Right forelimb (tissue), 1 donor: ENCODE data around the gene COBL.

ENCODE experiments used
- DNase-seq: peaks from one replicate; pipeline ENCODE4 v3.0.0-alpha.2; 2018

Gene COBL

GRCh38 chr7:51249187-51249945, 67.2 kb downstream of the COBL start:
- no peak for DNase-seq

GRCh38 chr7:51246258-51247245, 70.1 kb downstream of the COBL start:
- DNase-seq: no peak

- no peak for DNase-seq
These were observed 71.7 kb downstream of the COBL start for GRCh38 chr7:51244885-51245284.

DNA sequence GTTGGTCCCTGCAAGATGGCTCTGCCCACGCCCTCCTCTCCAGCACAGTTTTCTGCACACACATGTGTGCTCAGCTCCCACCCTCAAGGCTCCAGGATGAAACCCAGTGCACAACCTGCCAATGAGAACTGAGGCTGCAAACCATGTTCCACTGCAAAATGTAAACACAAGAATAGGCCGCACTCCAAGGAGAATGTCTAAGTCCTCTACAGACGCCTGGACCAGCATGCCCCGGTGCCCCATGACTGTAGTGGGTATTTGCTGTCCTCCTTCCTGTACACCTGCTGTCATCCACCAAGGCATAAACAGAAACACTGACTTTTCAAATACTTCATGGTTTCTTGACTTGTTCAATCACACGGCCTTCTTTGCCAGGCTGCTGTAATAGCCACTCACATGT, 72.6 kb downstream of the COBL start:
- no peak for DNase-seq

DNA sequence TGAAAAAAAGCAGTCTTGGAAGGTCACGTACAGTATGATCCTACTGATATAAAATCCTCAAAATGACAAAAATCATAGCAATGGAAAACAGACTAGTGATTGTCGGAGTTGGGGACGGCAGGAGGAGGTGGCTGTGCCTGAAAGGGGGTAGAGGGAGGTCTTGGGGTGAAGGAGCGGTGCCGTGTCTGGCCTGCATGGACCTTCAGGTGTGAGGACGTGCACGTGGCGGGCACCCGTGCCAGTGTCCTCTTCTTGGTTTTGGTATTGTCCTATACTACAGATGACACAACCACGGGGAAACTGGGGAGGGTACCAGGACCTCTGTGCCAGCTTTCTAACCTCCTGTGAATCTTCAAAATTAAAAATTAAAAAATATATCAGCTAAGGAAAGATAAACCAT, 73.0 kb downstream of the COBL start:
- DNase-seq: no peak

GRCh38 chr7:51242881-51243518, 73.6 kb downstream of the COBL start:
- no peak for DNase-seq

GRCh38 chr7:51242007-51242691, 74.5 kb downstream of the COBL start:
- no peak for DNase-seq

DNA sequence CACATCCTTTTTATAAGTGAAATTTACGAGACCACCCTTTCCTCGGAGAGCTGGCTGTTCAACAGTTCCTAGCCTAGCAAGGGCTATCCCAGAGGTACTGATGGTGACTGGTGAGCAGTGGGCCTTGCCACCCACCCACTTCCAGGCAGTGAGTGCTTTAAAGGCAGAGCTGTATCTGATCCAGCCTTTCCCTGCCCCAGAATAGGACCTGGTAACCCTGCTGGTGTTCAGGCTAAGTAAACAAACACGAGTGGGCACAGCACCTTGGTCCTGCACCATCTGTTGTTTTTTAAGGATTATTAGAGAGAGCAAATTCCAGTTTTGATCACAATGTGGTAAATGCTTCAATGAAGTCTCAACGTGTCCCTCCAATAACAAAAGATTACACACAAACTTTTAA, 75.7 kb downstream of the COBL start:
- no peak for DNase-seq

DNA sequence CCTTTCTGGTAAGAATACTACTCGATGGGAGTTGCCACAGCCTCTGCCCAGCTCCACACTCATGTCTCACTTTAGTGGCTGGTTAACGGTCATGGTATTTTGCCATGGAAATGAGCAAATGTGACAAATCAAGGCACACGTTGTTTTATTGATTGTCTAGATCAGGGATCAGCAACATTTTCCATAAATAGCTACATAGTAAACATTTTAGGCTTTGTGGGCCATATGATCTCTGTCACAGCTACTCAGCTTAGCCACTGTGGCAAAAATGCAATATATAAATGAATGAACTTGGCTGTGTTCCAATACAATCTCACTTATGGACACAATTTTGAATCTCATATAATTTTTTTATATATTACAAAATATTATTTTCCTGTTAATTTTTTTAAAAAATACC, 76.9 kb downstream of the COBL start:
- DNase-seq: no peak

GRCh38 chr7:51238981-51239495, 77.6 kb downstream of the COBL start:
- no peak for DNase-seq

DNA sequence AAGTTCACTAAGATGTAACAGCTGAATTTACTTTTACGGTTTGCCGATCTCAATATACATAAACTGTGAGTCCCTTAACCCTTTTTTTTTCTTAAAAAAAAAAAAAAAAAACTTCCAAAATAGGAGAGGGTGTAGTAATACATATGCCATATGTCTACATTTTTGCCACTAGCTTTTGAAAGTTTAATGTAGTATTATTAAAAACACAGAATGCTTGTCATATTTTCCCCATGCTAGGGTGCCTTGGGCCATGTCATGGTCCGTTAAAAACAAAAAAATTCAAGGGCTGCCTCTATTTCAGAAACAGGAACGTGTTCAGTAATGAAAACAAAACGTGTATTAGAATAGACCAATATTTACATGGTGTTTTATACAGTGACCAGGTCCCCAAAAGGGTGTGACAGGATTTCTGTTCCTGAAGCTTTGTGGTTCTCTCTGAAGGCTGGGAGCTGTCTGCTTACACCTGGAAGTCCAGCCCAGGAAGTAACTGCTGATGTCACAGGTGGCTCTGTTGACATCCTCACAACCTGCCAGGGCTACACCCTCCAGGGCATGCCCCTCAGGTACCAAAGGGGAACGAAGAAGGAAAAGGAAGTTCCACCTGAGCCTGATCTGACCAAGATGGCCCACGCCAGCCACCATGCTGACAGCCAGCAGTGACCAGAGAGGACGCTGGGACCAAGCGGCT, 79.0 kb downstream of the COBL start:
- no peak for DNase-seq

DNA sequence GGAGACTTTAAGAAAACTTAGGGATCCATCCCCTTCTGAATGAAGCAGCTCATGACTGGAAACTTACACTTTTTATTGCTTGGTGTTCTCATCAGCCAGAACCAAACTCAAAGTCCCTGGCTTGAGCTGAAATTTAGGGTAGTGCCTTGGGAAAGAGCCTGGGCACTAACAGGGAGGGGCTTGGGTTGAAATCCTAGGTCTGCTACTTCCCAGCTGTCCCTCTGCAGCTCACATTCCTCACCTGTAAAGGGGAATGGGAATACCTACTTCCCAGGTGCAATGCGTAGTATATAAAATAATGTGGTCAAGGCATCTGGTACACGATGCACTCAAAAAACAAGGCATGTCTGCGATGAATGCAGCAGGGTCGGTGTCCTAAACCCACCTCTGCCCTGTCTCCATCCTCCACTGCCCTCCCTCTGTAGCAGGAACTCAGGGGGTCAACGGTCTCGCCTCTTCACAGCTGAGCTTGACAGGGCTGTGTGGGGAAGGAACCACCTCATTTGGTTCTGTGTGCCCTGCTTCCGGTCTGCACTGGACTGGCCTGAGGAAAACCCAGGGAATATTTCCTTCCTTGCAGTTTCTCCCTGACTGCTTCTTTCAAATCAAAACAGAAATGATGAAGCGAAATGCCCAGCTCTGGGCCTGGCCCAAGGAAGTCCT, 80.0 kb downstream of the COBL start:
- no peak for DNase-seq

DNA sequence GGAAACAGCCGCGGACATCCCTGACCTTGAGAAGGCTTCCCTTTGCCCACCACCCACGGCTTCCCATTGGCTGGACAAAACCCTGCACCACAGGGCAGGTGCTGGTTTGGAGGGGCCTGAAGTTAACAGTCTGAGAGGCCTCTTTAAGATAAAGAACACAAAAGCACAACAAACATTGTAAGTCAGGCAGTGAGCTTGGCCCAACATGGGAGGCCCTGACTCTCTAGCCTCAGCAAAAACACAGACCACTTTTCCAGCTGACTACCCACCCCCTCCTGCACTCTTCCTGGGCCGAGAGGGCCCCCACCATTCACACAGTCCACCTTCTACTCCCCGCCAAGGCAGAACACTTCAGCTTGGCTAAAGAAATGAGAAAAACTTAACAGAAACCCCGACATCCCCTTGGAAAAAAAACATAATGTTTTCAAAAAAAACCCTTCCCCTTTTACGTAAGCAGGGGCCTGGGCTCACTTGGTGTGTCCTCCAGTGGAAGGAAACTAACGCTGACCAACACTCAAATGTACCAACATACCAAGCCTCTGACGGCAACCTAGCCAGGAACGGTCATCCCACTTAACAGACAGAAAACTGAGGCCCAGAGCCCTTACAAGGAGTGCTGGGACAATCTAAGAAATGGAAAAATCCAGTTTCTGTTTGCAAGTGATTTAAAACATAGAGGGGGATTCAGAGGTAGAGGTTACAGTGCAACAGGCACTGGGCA, 80.9 kb downstream of the COBL start:
- DNase-seq: no peak

DNA sequence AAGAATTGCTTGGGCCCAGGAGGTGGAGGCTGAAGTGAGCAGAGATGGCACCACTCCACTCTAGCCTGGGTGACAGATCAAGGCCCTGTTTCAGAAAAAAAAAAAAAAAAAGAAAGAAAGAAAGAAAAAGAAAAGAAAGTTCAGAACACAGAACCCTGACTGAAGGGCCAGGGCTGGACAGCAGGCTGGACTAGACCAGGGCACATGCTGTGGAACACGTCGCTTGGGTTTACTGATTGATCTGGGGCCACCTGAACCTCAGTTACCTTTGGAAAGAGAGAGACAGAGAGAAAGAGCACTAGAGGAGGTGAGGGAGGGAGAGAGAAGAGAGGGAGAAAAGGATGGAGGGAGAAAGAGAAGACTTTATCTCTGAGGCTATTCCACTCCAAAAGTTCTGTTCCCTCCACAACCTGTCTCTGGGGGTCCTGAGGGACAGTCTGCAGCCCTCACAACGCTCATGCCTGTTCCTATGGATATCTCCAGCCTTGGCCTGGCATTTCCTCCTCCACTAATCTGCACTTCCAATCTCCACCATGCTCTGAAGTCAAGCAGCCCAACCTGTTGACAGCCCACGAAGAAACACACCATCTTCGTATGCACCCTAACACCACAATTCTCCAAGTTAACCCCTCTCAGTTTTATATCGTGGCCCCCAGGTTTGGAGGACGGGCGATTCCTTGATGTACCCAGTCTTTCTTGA, 81.8 kb downstream of the COBL start:
- no peak for DNase-seq

- no peak for DNase-seq
These were observed 82.5 kb downstream of the COBL start for GRCh38 chr7:51234139-51234538.

GRCh38 chr7:51233374-51233773, 83.2 kb downstream of the COBL start:
- DNase-seq: no peak

- DNase-seq: no peak
These were observed 85.9 kb downstream of the COBL start for GRCh38 chr7:51230723-51231122.

DNA sequence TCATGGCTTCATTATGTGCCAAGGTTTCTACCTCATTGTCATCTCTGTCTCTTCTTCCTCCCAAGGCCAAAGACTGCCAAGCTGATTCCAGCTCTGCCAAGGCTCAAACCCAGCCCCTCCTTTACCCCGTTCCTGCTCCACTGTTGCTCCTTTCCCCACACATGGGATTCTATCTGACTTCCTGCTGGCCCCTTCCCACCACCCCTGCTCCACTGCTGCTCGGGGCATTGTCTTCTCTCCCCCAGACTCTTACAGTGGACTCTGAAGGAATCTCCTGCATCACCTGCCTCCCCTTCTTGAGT, 86.3 kb downstream of the COBL start:
- no peak for DNase-seq

DNA sequence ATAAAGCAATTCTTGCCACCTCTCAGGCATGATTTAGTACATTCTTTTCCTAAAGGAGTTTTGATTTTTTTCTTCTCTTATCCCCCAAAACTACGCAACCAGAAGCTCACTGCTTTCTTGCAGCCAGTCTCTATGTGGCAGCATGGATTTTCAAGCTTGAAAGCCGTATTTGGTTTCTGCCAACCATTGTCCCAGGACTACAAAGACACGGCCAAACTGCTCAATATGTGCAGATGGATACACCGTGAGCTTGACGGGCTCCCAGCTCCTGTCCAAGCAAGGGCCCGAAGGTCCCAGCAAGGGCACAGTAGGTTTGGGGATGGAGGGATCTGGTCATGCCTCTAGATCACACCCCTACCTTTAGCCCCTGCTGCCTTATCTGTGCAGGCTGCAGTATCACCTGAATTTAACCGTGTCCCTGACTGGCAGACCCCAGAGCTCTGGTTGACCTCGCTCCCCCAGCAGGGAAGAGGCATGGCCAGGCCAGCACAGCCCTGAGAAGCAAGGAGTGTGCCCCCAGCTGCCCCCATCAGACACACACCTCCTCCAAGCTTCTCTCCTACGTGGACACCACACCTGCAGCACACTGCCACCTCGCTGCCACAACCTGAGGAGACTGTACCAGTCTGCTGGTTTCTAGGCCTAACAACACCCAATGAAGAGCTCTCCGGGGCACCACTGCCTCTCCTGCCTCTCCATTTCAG, 86.8 kb downstream of the COBL start:
- DNase-seq: no peak

DNA sequence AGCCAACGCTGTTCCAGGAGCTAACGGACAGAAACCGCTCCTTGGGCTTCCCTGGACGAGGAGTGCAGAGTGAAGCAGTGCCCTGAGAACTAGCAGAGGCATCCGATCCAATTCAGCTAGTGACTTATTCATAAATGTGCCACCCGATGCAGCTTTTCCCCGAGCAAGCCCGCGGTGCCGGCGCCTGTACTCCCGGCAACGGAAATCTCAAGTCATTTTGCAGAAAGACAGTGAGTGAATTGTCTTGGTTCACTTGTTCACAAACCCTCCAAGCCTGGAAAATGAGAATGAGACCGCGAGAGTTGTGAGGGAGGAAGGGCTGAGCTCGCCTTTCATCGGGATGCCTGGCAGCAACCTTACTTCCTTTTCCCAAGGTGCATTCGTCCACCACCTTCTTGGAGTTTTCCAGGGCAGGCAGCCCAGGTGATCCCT, 87.5 kb downstream of the COBL start:
- no peak for DNase-seq
